Chondrocyte (in vitro differentiated cells): ENCODE data around the gene PPEF2. TPM values are rescaled to one million over a fixed set of nuclear protein-coding genes. Genes with fewer than 3 reads are reported as not detected.

ENCODE experiments used
- DNase-seq: peaks from one replicate; pipeline ENCODE4 v3.0.0; 2021; ENCODE audit warnings: mixed read lengths, low spot score
- H3K27ac Mint-ChIP-seq: one replicate; pipeline ENCODE4 v1.8.0; 2021; ENCODE audit warnings: mild to moderate bottlenecking, moderate library complexity, mixed read lengths; ENCODE audit not compliant: unreplicated experiment
- H3K27me3 Mint-ChIP-seq: 2 replicates; pipeline ENCODE4 v1.8.0; 2021; ENCODE audit warnings: low read depth, mixed read lengths
- H3K36me3 Mint-ChIP-seq: 2 replicates; pipeline ENCODE4 v1.8.0; 2021; ENCODE audit warnings: low read depth, mixed read lengths
- H3K4me1 Mint-ChIP-seq: 2 replicates; pipeline ENCODE4 v1.8.0; 2021; ENCODE audit warnings: low read depth, mild to moderate bottlenecking, mixed read lengths
- H3K4me3 Mint-ChIP-seq: one replicate; pipeline ENCODE4 v1.8.0; 2021; ENCODE audit warnings: mild to moderate bottlenecking, moderate library complexity, mixed read lengths; ENCODE audit not compliant: unreplicated experiment
- H3K9me3 Mint-ChIP-seq: 2 replicates; pipeline ENCODE4 v1.8.0; 2021; ENCODE audit warnings: low read depth, mixed read lengths
- CTCF ChIP-seq: fragments of 200-600 bp; sonication (generic); IDR thresholded peaks from 2 replicates; pipeline ENCODE4 v1.5.0; 2021; ENCODE audit warnings: antibody characterized with exemption, mild to moderate bottlenecking, moderate library complexity
- long read RNA-seq: library from polyadenylated mRNA; stranded (forward); transcript quantifications from one replicate; pipeline ENCODE4 v2.0.0, GENCODE V29; 2021
- total RNA-seq: library from RNA; stranded (reverse); gene quantifications from 3 replicates; pipeline ENCODE4 v1.2.1, GENCODE V29; 2021

PPEF2 gene
- not detected in 3 replicates for total RNA-seq
- long read RNA-seq, result 0 reads

GRCh38 chr4:75902352-75902751, at the start of gene PPEF2:
Gene PPEF2, minus strand, starts transcription at chr4:75902452. Its CDS starts 6,127 bp downstream, at chr4:75896325.
- peaks cover 5% of the 10 kb centered on the region for H3K36me3 Mint-ChIP-seq
- no peaks in the 10 kb centered on the region for H3K4me1 Mint-ChIP-seq
- no peak within 1 kb of the TSS for H3K4me3 Mint-ChIP-seq
- no peak within 1 kb of the TSS for H3K27ac Mint-ChIP-seq
- H3K27me3 Mint-ChIP-seq, result peaks cover 4% of the 10 kb centered on the region
- H3K9me3 Mint-ChIP-seq, result peaks cover 8% of the 10 kb centered on the region
- no peak for DNase-seq
- no peak for TF ChIP-seq CTCF

- H3K36me3 Mint-ChIP-seq, result peaks cover 36% of the 10 kb centered on the region
- no peak for TF ChIP-seq CTCF
- H3K27me3 Mint-ChIP-seq, result no peaks in the 10 kb centered on the region
- no peak overlapping the region for H3K27ac Mint-ChIP-seq
- H3K4me3 Mint-ChIP-seq, result no peak overlapping the region
- H3K9me3 Mint-ChIP-seq, result no peaks in the 10 kb centered on the region
- DNase-seq, result no peak
- H3K4me1 Mint-ChIP-seq, result no peaks in the 10 kb centered on the region
Observed at GRCh38 chr4:75950213-75950815, 48.1 kb upstream of the PPEF2 start.

- Mint-ChIP-seq H3K9me3 (no peaks in the 10 kb centered on the region), H3K27me3 (no peaks in the 10 kb centered on the region), H3K27ac (no peak overlapping the region), H3K36me3 (peaks cover 27% of the 10 kb centered on the region), H3K4me3 (no peak overlapping the region), H3K4me1 (no peaks in the 10 kb centered on the region)
- DNase-seq, result no peak
- no peak for TF ChIP-seq CTCF
Observed at GRCh38 chr4:75948822-75949444, 46.7 kb upstream of the PPEF2 start.

- no peak for TF ChIP-seq CTCF
- Mint-ChIP-seq H3K27me3 (no peaks in the 10 kb centered on the region), H3K4me1 (peaks cover 14% of the 10 kb centered on the region), H3K4me3 (peak within 1 kb of the TSS; percentile 96), H3K9me3 (no peaks in the 10 kb centered on the region), H3K36me3 (peaks cover 1% of the 10 kb centered on the region), H3K27ac (peak within 1 kb of the TSS; percentile 78)
- peak; percentile 91 for DNase-seq
Observed at GRCh38 chr4:75940692-75941253, 38.5 kb upstream of the PPEF2 start, which contains the start of gene NAAA. Gene NAAA, minus strand, starts transcription at chr4:75941013. Its CDS starts 64 bp downstream, at chr4:75940949.

- H3K4me3 Mint-ChIP-seq, result peak overlapping the region; percentile 96
- H3K36me3 Mint-ChIP-seq, result peaks cover 1% of the 10 kb centered on the region
- TF ChIP-seq CTCF, result no peak
- peak overlapping the region; percentile 78 for H3K27ac Mint-ChIP-seq
- peaks cover 14% of the 10 kb centered on the region for H3K4me1 Mint-ChIP-seq
- DNase-seq, result no peak
- no peaks in the 10 kb centered on the region for H3K27me3 Mint-ChIP-seq
- H3K9me3 Mint-ChIP-seq, result no peaks in the 10 kb centered on the region
Observed at GRCh38 chr4:75939890-75940691, 37.8 kb upstream of the PPEF2 start.
